Mesothelial cell of epicardium (in vitro differentiated cells): Measurements from ENCODE around the gene CKLF. TPM values are rescaled to one million over a fixed set of nuclear protein-coding genes. Genes with fewer than 3 reads are reported as not detected.

Experiments
- DNase-seq, 2 experiments: peaks; one replicate each; pipeline ENCODE4 v3.0.0; 2021; ENCODE audit warnings: low spot score in 2 of 2; ENCODE audit not compliant: unreplicated experiment in 2 of 2
- H3K27ac Mint-ChIP-seq: 2 replicates; pipeline ENCODE4 v1.8.0; 2021; ENCODE audit warnings: mixed read lengths
- H3K27me3 Mint-ChIP-seq: 2 replicates; pipeline ENCODE4 v1.8.0; 2021; ENCODE audit warnings: low read depth, mixed read lengths
- H3K36me3 Mint-ChIP-seq: 2 replicates; pipeline ENCODE4 v1.8.0; 2021; ENCODE audit warnings: mixed read lengths
- H3K4me1 Mint-ChIP-seq: 2 replicates; pipeline ENCODE4 v1.8.0; 2021; ENCODE audit warnings: mixed read lengths
- H3K4me3 Mint-ChIP-seq: 2 replicates; pipeline ENCODE4 v1.8.0; 2021; ENCODE audit warnings: mild to moderate bottlenecking, moderate library complexity, mixed read lengths
- H3K9me3 Mint-ChIP-seq: 2 replicates; pipeline ENCODE4 v1.8.0; 2021; ENCODE audit warnings: mixed read lengths
- CTCF ChIP-seq: fragments of 200-600 bp; sonication (generic); IDR thresholded peaks from one replicate; pipeline ENCODE4 v1.5.0; 2021; ENCODE audit warnings: antibody characterized with exemption; ENCODE audit not compliant: unreplicated experiment
- total RNA-seq: library from RNA; stranded (reverse); gene quantifications from 3 replicates; pipeline ENCODE4 v1.2.1, GENCODE V29; 2021

The CKLF gene
- total RNA-seq, 1 donor from 2014 or later = 31.1 TPM

DNA sequence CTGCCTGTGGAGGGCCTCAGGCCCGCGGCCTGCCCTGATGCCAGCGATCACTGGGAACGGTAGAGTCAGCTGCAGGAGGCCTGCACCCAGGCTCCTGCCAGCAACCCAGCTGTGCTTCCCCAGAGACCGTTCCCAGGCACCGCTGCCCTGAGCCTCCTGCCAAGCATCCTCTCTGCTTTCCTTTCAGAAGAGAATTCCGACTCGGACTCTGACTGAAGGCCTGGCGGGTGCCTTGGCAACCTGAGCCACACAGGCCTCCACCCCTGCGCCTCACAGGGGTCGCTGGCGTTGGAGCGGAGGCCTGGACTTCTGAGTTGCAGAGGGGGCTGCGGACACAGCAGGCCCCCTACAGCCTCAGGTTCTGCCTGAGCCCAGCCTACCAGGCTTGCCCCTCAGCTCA is 60.0 kb downstream of the CKLF start:
- no peak for TF ChIP-seq CTCF
- Mint-ChIP-seq H3K36me3 (peaks cover 29% of the 10 kb centered on the region), H3K9me3 (no peaks in the 10 kb centered on the region), H3K4me1 (peaks cover 14% of the 10 kb centered on the region), H3K4me3 (no peak overlapping the region), H3K27me3 (no peaks in the 10 kb centered on the region), H3K27ac (no peak overlapping the region)
- no peak for DNase-seq

- no peak overlapping the region for H3K4me3 Mint-ChIP-seq
- H3K9me3 Mint-ChIP-seq = no peaks in the 10 kb centered on the region
- no peak for TF ChIP-seq CTCF
- no peak overlapping the region for H3K27ac Mint-ChIP-seq
- peaks cover 29% of the 10 kb centered on the region for H3K36me3 Mint-ChIP-seq
- no peaks in the 10 kb centered on the region for H3K27me3 Mint-ChIP-seq
- no peak for DNase-seq
- H3K4me1 Mint-ChIP-seq = peaks cover 24% of the 10 kb centered on the region
Measured at GRCh38 chr16:66614161-66614802, 61.9 kb downstream of the CKLF start.

Other genes with a start within 250 kb of the CKLF start
- gene CDH5, start 185.9 kb upstream of the CKLF start, total RNA-seq = 0.09 to 0.27 TPM (median 0.16 TPM) in 3 replicates
- 0.82 to 1.1 TPM (median 1.0 TPM) in 3 replicates for gene BEAN1, start 125.3 kb upstream of the CKLF start, total RNA-seq
- gene TK2, start 2.5 kb upstream of the CKLF start, total RNA-seq = 24.9 to 28.8 TPM (median 28.5 TPM) in 3 replicates
- gene CMTM1, start 13.9 kb downstream of the CKLF start, total RNA-seq = 10.0 to 10.3 TPM (median 10.2 TPM) in 3 replicates
- 0.25 to 0.58 TPM (median 0.51 TPM) in 3 replicates for gene CMTM2, start 26.9 kb downstream of the CKLF start, total RNA-seq
- gene CMTM3, start 52.1 kb downstream of the CKLF start, total RNA-seq = 56.9 to 60.7 TPM (median 59.3 TPM) in 3 replicates
- gene CMTM4, start 144.2 kb downstream of the CKLF start, total RNA-seq = 60.1 to 63.4 TPM (median 60.8 TPM) in 3 replicates
- 145 to 157 TPM (median 150 TPM) in 3 replicates for gene DYNC1LI2, start 199.0 kb downstream of the CKLF start, total RNA-seq
- gene TERB1, start 249.0 kb downstream of the CKLF start, total RNA-seq = 0.18 to 0.49 TPM (median 0.34 TPM) in 3 replicates